GM12878 (cell line): ENCODE results near the gene SETD4. TPM values are rescaled to one million over a fixed set of nuclear protein-coding genes. Genes with fewer than 3 reads are reported as not detected.

Source experiments
- ATAC-seq: fragments of 200-7000 bp; cut with Tn5 transposase; 3 replicates; pipeline ENCODE4 v1.9.1; 2020; ENCODE audit warnings: mild to moderate bottlenecking, moderate library complexity
- BruUV-seq: library from RNA; stranded (reverse); fragments of 400-500 nt; replicated peaks from 2 replicates; lab custom pipeline; 2021; lab: Mats Ljungman, UMichigan
- CTCF ChIA-PET: fragments of 300-600 bp; sonication (Branson Sonifier 250); formaldehyde crosslinking; extraction: SDS; loops from one replicate; lab custom pipeline; 2021; ENCODE audit warnings: inconsistent platforms; lab: Yijun Ruan, JAX
- POLR2A ChIA-PET: fragments of 350-600 bp; formaldehyde crosslinking; extraction: SDS; loops from one replicate; lab custom pipeline; 2021; ENCODE audit warnings: inconsistent platforms; lab: Charles Lee
- RAD21 ChIA-PET: fragments of 300-600 bp; sonication (Branson Sonifier 250); formaldehyde crosslinking; loops from one replicate; lab custom pipeline; 2023; ENCODE audit warnings: antibody characterized with exemption; ENCODE audit not compliant: unreplicated experiment; lab: Charles Lee
- SMC1A ChIA-PET: fragments of 300-600 bp; sonication (Branson Sonifier 250); formaldehyde crosslinking; loops from one replicate; lab custom pipeline; 2023; ENCODE audit not compliant: unreplicated experiment, uncharacterized antibody; lab: Charles Lee
- DNase-seq: peaks from one replicate; pipeline ENCODE4 v3.0.0-alpha.2; 2011; ENCODE audit warnings: low read depth, low spot score
- FAIRE-seq: peaks from 3 replicates; lab custom pipeline; 2011; peaks lifted over from hg19 to GRCh38; lab: Jason Lieb, UNC
- H2AFZ ChIP-seq: 2 replicates; pipeline ENCODE4 v1.6.0; 2011; ENCODE audit warnings: low read depth, low read length, control low read depth; ENCODE audit not compliant: control insufficient read depth
- H3K27ac ChIP-seq: 2 replicates; pipeline ENCODE4 v1.5.1; 2011; ENCODE audit warnings: control low read depth; ENCODE audit not compliant: control insufficient read depth, insufficient read depth
- H3K27me3 ChIP-seq, 2 experiments: replicated peaks in 1 of 2; 2 replicates each; pipeline versions ENCODE4 v1.6.0 to v1.6.1; 2011; ENCODE audit warnings: low read length in 1 of 2; ENCODE audit not compliant: control insufficient read depth in 2 of 2, insufficient read depth in 2 of 2
- H3K36me3 ChIP-seq, 2 experiments: 2 replicates each; pipeline ENCODE4 v1.5.1; 2011; ENCODE audit warnings: low read length in 1 of 2; ENCODE audit not compliant: control insufficient read depth in 2 of 2, insufficient read depth in 2 of 2
- H3K4me1 ChIP-seq: 2 replicates; pipeline ENCODE4 v1.6.1; 2011; ENCODE audit warnings: mild to moderate bottlenecking, low read length, moderate library complexity, mixed read lengths; ENCODE audit not compliant: control insufficient read depth, insufficient read depth
- H3K4me2 ChIP-seq: 2 replicates; pipeline ENCODE4 v1.6.0; 2011; ENCODE audit warnings: control low read depth; ENCODE audit not compliant: control insufficient read depth, insufficient read depth
- H3K4me3 ChIP-seq: fragments of 200-600 bp; sonication (generic); 2 replicates; pipeline ENCODE4 v1.5.1; 2016
- H3K79me2 ChIP-seq: 2 replicates; pipeline ENCODE4 v1.6.0; 2011; ENCODE audit warnings: low read length; ENCODE audit not compliant: control insufficient read depth, insufficient read depth
- H3K9ac ChIP-seq: 2 replicates; pipeline ENCODE4 v1.8.0; 2011; ENCODE audit warnings: low read length, control low read depth, mixed read lengths; ENCODE audit not compliant: control insufficient read depth, insufficient read depth
- H3K9me3 ChIP-seq: replicated peaks from 3 replicates; pipeline ENCODE4 v1.5.1; 2011; ENCODE audit warnings: mild to moderate bottlenecking, low read length; ENCODE audit not compliant: control insufficient read depth, insufficient read depth
- H4K20me1 ChIP-seq: 2 replicates; pipeline ENCODE4 v1.6.0; 2011; ENCODE audit not compliant: control insufficient read depth, insufficient read depth
- BCL11A ChIP-seq: IDR thresholded peaks from 2 replicates; pipeline ENCODE4 v1.6.1; 2011; ENCODE audit warnings: low read depth, low read length
- CBFB ChIP-seq: IDR thresholded peaks from 2 replicates; pipeline ENCODE4 v1.6.1; 2016; ENCODE audit warnings: antibody characterized with exemption, low read depth
- CBX5 ChIP-seq: sonication (generic); IDR thresholded peaks from 2 replicates; pipeline ENCODE4 v1.6.1; 2016; ENCODE audit warnings: low read depth, moderate library complexity, mild to moderate bottlenecking, inconsistent platforms
- FOS ChIP-seq: IDR thresholded peaks from 3 replicates; pipeline ENCODE4 v1.6.1; 2011; ENCODE audit warnings: borderline replicate concordance; ENCODE audit not compliant: insufficient read length; ENCODE audit errors: extremely low read depth
- FOXK2 ChIP-seq: fragments of 450-650 bp; IDR thresholded peaks from 2 replicates; pipeline ENCODE4 v1.6.1; 2017; ENCODE audit warnings: mild to moderate bottlenecking, moderate library complexity
- JUNB ChIP-seq: IDR thresholded peaks from 2 replicates; pipeline ENCODE4 v1.6.1; 2016; ENCODE audit warnings: antibody characterized with exemption, mild to moderate bottlenecking
- KDM1A ChIP-seq: fragments of 200-600 bp; sonication (generic); IDR thresholded peaks from 2 replicates; pipeline ENCODE4 v1.6.1; 2016; ENCODE audit warnings: borderline replicate concordance
- MEF2B ChIP-seq: fragments of 450-650 bp; IDR thresholded peaks from 2 replicates; pipeline ENCODE4 v1.6.1; 2018; ENCODE audit warnings: mild to moderate bottlenecking, moderate library complexity; ENCODE audit not compliant: partially characterized antibody, poor library complexity, severe bottlenecking
- MTA2 ChIP-seq: fragments of 450-650 bp; IDR thresholded peaks from 2 replicates; pipeline ENCODE4 v1.6.1; 2016; ENCODE audit warnings: low read depth, mild to moderate bottlenecking, moderate library complexity
- NFXL1 ChIP-seq: fragments of 450-650 bp; IDR thresholded peaks from 2 replicates; pipeline ENCODE4 v1.6.1; 2017; ENCODE audit warnings: antibody characterized with exemption, mild to moderate bottlenecking, borderline replicate concordance
- NRF1 ChIP-seq: conservative IDR thresholded peaks from 2 replicates; pipeline ENCODE4 v1.6.1; 2011; ENCODE audit warnings: mild to moderate bottlenecking, low read depth, low read length, improper control_type of control experiment
- PAX5 ChIP-seq: IDR thresholded peaks from 2 replicates; pipeline ENCODE4 v1.6.1; 2011; ENCODE audit warnings: low read depth, low read length, borderline replicate concordance
- POLR2A ChIP-seq: IDR thresholded peaks from 2 replicates; pipeline ENCODE4 v1.6.1; 2011; ENCODE audit warnings: low read depth, mild to moderate bottlenecking, low read length
- POU2F2 ChIP-seq: IDR thresholded peaks from 3 replicates; pipeline ENCODE4 v1.6.1; 2011; ENCODE audit warnings: low read depth, mild to moderate bottlenecking, low read length, borderline replicate concordance
- RUNX3 ChIP-seq: IDR thresholded peaks from 2 replicates; pipeline ENCODE4 v1.6.1; 2012; ENCODE audit warnings: low read length, inconsistent platforms
- SPI1 ChIP-seq: IDR thresholded peaks from 2 replicates; pipeline ENCODE4 v1.6.1; 2011; ENCODE audit warnings: low read depth, mild to moderate bottlenecking, low read length, moderate library complexity, borderline replicate concordance; ENCODE audit not compliant: insufficient read depth
- SREBF1 ChIP-seq: IDR thresholded peaks from 2 replicates; pipeline ENCODE4 v1.6.1; 2012; ENCODE audit warnings: mild to moderate bottlenecking, low read length
- SUZ12 ChIP-seq: fragments of 200-600 bp; sonication (generic); IDR thresholded peaks from one replicate; pipeline ENCODE4 v1.6.1; 2018; ENCODE audit warnings: antibody characterized with exemption, mild to moderate bottlenecking; ENCODE audit not compliant: unreplicated experiment
- ZNF217 ChIP-seq: fragments of 450-650 bp; IDR thresholded peaks from 2 replicates; pipeline ENCODE4 v1.6.1; 2017; ENCODE audit warnings: antibody characterized with exemption, mild to moderate bottlenecking
- WGBS: methylation state at CpG from one replicate; pipeline ENCODE4 v1.1.6; 2016; ENCODE audit warnings: low lambda C conversion rate; ENCODE audit not compliant: insufficient replicate concordance, insufficient coverage; ENCODE audit errors: missing lambda C conversion rate; 5-methylcytosine and 5-hydroxymethylcytosine counted together
- in situ Hi-C: fragments of 300-500 bp; cut with MboI; formaldehyde crosslinking; loops from 9 replicates; pipeline ENCODE4 v1.14.3; 2018; ENCODE audit warnings: mixed read lengths
- intact Hi-C: fragments of 100-400 bp; cut with micrococcal nuclease; formaldehyde crosslinking; loops from one replicate; pipeline ENCODE4 v1.14.2; 2022; ENCODE audit not compliant: unreplicated experiment
- polyA plus RNA-seq, 11 experiments: library from polyadenylated mRNA; depleted of rRNA in 4 of 11; unstranded in 6 of 11; stranded (reverse) in 5 of 11; fragments of >200 nt; fragmentation: Nextera tagmentation in 4 of 11; fragmentation: Illumina TruSeq in 1 of 11; extraction: Ambion mirVana in 4 of 11; extraction: Trizol in 1 of 11; gene quantifications; 1 replicate in 1 of 11; 2 replicates in 10 of 11; pipeline versions ENCODE4 v1.2.1 to v1.2.3, GENCODE V29; 2011 to 2016; ENCODE audit warnings: inconsistent platforms in 2 of 11, missing spikeins in 2 of 11, low read depth in 1 of 11
- total RNA-seq, 4 experiments: library from RNA; depleted of rRNA in 3 of 4; stranded (reverse); fragments of >200 nt in 3 of 4; fragmentation: Illumina TruSeq in 1 of 4; extraction: Trizol in 1 of 4; gene quantifications; 2 replicates each; pipeline versions ENCODE4 v1.2.1 to v1.2.3, GENCODE V29; 2013 to 2021
- TF ChIP-seq, protein P1 (sequence below): fragments of 450-650 bp; IDR thresholded peaks from 2 replicates; pipeline ENCODE4 v1.6.1; 2017; ENCODE audit warnings: mild to moderate bottlenecking, low read depth, inconsistent platforms; ENCODE audit not compliant: poor library complexity, severe bottlenecking
- TF ChIP-seq, protein P2 (sequence below): fragments of 450-650 bp; IDR thresholded peaks from 2 replicates; pipeline ENCODE4 v1.6.1; 2017; ENCODE audit warnings: mild to moderate bottlenecking, moderate library complexity

The SETD4 gene
- total and polyA plus RNA-seq, 10 of the 15 experiments (the other 5 are each of a cell fraction or from before 2014, with no cell fraction given), result 10.3 to 37.0 (median 18.6) TPM

DNA sequence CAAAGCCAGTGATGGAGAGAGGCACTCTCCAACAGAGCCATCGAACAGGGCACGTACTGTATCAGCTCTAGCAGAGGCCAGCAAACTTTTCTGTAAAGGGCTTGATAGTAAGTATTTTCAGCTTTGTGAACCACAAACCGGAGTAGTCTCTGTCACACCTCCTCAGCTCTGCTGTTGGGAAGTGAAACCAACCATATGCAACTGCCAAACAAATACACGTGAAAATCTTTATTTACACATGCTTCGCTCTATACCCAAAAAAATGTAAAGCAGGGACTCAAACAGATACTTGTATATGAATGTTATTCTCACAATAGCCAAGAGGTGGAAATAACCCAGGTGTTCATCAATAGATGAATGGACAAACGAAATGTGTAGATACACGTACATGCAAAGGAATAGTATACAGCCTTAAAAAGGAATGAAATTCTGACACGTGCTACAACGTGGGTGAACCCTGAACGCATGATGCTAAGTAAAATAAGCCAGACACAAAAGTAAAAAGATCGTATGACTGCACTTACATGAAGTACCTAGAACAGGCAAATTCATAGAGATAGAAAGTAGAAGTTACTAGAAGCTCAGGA lies 39.0 kb downstream of the SETD4 start (continued):
- TF ChIP-seq SREBF1 (no peak), CBFB (no peak), POU2F2 (0 out of 3 replicates have a peak, but pooled peaks have one; percentile 16), BCL11A (no peak), ZNF217 (peak; percentile 81), MEF2B (peak; percentile 57), NFXL1 (no peak), FOXK2 (peak; percentile 51), PAX5 (peak; percentile 22; the same call in 1 of the 2 replicates), KDM1A (no peak), FOS (no peak), SPI1 (peak; percentile 86), SUZ12 (no peak)

DNA sequence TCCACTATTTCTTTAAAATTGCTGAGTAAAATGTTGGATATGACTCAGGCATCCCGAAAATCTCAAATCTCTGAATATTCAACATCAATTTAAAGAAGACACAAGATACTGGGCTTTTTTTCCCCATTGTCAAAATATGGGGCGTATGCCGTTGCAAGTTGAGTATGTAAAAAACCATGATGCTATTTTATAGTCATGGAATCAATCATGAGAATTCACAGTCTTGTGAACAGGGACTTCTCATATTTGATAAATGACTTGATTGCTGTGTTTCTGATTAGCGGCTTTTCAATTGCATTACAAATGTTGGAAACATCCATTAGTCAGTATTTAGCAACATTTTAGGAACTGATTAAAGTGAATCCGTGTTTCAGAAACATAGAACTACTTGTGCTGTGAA lies 45.3 kb downstream of the SETD4 start:
- BruUV-seq, result no TSS peak
- no peak overlapping the region for H3K27ac ChIP-seq
- FAIRE-seq (no peak), DNase-seq (no peak), ATAC-seq (no peak)
- ChIA-PET CTCF (no interaction called here), SMC1A (no interaction called here), POLR2A (no interaction called here), RAD21 (no interaction called here)
- WGBS, result 60% methylated on average over 5 of the region's 5 CpGs
- H3K4me2 ChIP-seq, result no peak overlapping the region
- H3K9me3 ChIP-seq, result no peaks in the 10 kb centered on the region
- H3K9ac ChIP-seq, result no peak overlapping the region
- no peaks in the 10 kb centered on the region for H3K4me1 ChIP-seq
- in situ Hi-C loops (no loop called here), intact Hi-C loops (no loop called here)
- H4K20me1 ChIP-seq, result no peaks in the 10 kb centered on the region
- no peaks in the 10 kb centered on the region for H3K79me2 ChIP-seq
- H3K4me3 ChIP-seq, result no peak overlapping the region
- no peaks in the 10 kb centered on the region for H3K27me3 ChIP-seq
- H2AFZ ChIP-seq, result no peak overlapping the region
- no peaks in the 10 kb centered on the region for H3K36me3 ChIP-seq
- TF ChIP-seq CBX5, result no peak
- TF ChIP-seq RUNX3, result no peak
- no peak for TF ChIP-seq MTA2
- TF ChIP-seq, protein P1, sequence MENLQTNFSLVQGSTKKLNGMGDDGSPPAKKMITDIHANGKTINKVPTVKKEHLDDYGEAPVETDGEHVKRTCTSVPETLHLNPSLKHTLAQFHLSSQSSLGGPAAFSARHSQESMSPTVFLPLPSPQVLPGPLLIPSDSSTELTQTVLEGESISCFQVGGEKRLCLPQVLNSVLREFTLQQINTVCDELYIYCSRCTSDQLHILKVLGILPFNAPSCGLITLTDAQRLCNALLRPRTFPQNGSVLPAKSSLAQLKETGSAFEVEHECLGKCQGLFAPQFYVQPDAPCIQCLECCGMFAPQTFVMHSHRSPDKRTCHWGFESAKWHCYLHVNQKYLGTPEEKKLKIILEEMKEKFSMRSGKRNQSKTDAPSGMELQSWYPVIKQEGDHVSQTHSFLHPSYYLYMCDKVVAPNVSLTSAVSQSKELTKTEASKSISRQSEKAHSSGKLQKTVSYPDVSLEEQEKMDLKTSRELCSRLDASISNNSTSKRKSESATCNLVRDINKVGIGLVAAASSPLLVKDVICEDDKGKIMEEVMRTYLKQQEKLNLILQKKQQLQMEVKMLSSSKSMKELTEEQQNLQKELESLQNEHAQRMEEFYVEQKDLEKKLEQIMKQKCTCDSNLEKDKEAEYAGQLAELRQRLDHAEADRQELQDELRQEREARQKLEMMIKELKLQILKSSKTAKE, result no peak
- TF ChIP-seq MEF2B, result no peak
- no peak for TF ChIP-seq POLR2A
- TF ChIP-seq, protein P2, sequence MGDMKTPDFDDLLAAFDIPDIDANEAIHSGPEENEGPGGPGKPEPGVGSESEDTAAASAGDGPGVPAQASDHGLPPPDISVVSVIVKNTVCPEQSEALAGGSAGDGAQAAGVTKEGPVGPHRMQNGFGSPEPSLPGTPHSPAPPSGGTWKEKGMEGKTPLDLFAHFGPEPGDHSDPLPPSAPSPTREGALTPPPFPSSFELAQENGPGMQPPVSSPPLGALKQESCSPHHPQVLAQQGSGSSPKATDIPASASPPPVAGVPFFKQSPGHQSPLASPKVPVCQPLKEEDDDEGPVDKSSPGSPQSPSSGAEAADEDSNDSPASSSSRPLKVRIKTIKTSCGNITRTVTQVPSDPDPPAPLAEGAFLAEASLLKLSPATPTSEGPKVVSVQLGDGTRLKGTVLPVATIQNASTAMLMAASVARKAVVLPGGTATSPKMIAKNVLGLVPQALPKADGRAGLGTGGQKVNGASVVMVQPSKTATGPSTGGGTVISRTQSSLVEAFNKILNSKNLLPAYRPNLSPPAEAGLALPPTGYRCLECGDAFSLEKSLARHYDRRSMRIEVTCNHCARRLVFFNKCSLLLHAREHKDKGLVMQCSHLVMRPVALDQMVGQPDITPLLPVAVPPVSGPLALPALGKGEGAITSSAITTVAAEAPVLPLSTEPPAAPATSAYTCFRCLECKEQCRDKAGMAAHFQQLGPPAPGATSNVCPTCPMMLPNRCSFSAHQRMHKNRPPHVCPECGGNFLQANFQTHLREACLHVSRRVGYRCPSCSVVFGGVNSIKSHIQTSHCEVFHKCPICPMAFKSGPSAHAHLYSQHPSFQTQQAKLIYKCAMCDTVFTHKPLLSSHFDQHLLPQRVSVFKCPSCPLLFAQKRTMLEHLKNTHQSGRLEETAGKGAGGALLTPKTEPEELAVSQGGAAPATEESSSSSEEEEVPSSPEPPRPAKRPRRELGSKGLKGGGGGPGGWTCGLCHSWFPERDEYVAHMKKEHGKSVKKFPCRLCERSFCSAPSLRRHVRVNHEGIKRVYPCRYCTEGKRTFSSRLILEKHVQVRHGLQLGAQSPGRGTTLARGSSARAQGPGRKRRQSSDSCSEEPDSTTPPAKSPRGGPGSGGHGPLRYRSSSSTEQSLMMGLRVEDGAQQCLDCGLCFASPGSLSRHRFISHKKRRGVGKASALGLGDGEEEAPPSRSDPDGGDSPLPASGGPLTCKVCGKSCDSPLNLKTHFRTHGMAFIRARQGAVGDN, result no peak
- no peak for TF ChIP-seq NRF1
- TF ChIP-seq JUNB, result no peak
